ENCODE results near the gene SPECC1.

GRCh38 chr17:20278805-20279204 is 269.6 kb downstream of the SPECC1 start:
- TF ChIP-seq CHD2 (IDR thresholded peaks at IDR 0.05; ENCODE audit: low read length, partially characterized antibody) (no peak), CTCF (IDR thresholded peaks at IDR 0.05) (no peak), USF2 (IDR thresholded peaks at IDR 0.05; ENCODE audit: borderline replicate concordance, low read depth, low read length) (no peak), EP300 (IDR thresholded peaks at IDR 0.05; ENCODE audit: borderline replicate concordance in 1 of 2, low read depth in 1 of 2, low read length in 1 of 2) (no peak), MAX (IDR thresholded peaks at IDR 0.05; ENCODE audit: low read depth) (no peak), POLR2AphosphoS5 (IDR thresholded peaks at IDR 0.05; ENCODE audit: low read depth, low read length) (no peak), TAF1 (IDR thresholded peaks at IDR 0.05; ENCODE audit: borderline replicate concordance, low read depth, low read length) (no peak), JUND (IDR thresholded peaks at IDR 0.05) (no peak), NFIC (IDR thresholded peaks at IDR 0.05; ENCODE audit: borderline replicate concordance) (no peak), GABPA (IDR thresholded peaks at IDR 0.05; ENCODE audit: low read depth) (no peak), SMC3 (IDR thresholded peaks at IDR 0.05; ENCODE audit: low read depth, low read length) (no peak), ELF1 (IDR thresholded peaks at IDR 0.05) (no peak), NRF1 (IDR thresholded peaks at IDR 0.05; ENCODE audit: low read depth, low read length) (no peak)
